Brain microvascular endothelial cell (primary cell): ENCODE measurements around the gene DERL3.
"Not testable (repeated sequence)": the region's sequence is repeated elsewhere in the genome, so short reads cannot be mapped to it uniquely, and the experiment has no call there.

Source experiments
- DNase-seq: peaks from one replicate; pipeline ENCODE4 v3.0.0-alpha.2; 2020
- H3K27ac ChIP-seq: fragments of 250-450 bp; sonication (Bioruptor Pico); 2 replicates; pipeline ENCODE4 v1.5.1; 2020; ENCODE audit warnings: mild to moderate bottlenecking, moderate library complexity
- H3K27me3 ChIP-seq: fragments of 250-450 bp; sonication (Bioruptor Pico); replicated peaks from 2 replicates; pipeline ENCODE4 v1.5.1; 2020; ENCODE audit warnings: mild to moderate bottlenecking
- H3K36me3 ChIP-seq: fragments of 250-450 bp; sonication (Bioruptor Pico); replicated peaks from 2 replicates; pipeline ENCODE4 v1.5.1; 2020; ENCODE audit warnings: mild to moderate bottlenecking
- H3K4me3 ChIP-seq: 2 replicates; pipeline ENCODE4 v1.5.1; 2011; ENCODE audit warnings: low read depth, mild to moderate bottlenecking, control low read depth, low read length, moderate library complexity
- CTCF ChIP-seq: IDR thresholded peaks from 2 replicates; pipeline ENCODE4 v1.5.1; 2011; ENCODE audit warnings: low read depth, mild to moderate bottlenecking, moderate library complexity, low read length, control low read depth, inconsistent platforms; ENCODE audit errors: missing control alignments
- in situ Hi-C: cut with HindIII; loops from 2 replicates; pipeline ENCODE4 v1.10.0; 2017; ENCODE audit warnings: low sequenced_read_pairs, low pct_ligation_motif_present

The DERL3 gene

DNA sequence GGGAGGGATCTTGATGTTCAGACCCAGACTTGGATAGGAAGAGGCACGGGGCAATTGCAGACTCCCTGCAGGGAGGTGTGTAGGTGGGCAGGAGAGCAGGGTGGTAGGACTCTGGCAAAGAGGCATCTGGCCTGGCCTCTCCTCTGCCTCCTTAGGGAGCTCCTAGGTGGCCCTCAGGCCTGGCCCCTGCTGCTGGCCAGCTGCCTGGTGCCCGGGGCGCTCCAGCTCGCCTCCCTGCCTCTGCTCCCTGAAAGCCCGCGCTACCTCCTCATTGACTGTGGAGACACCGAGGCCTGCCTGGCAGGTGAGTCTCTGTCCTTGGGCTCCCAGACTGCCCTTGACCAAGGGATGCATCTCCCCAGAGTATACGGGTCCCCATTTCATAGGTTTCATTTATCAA is 38.8 kb upstream of the DERL3 start:
- Histone ChIP-seq H3K36me3 (no peaks in the 10 kb centered on the region), H3K4me3 (no peak overlapping the region), H3K27me3 (no peaks in the 10 kb centered on the region), H3K27ac (no peak overlapping the region)
- TF ChIP-seq CTCF = no peak
- in situ Hi-C loops = no loop called here
- DNase-seq = no peak

GRCh38 chr22:23875801-23876200 is 37.0 kb upstream of the DERL3 start:
- H3K27ac ChIP-seq = no peak overlapping the region
- H3K4me3 ChIP-seq = no peak overlapping the region
- DNase-seq = no peak
- in situ Hi-C loops = no loop called here
- no peaks in the 10 kb centered on the region for H3K27me3 ChIP-seq
- TF ChIP-seq CTCF = no peak
- no peaks in the 10 kb centered on the region for H3K36me3 ChIP-seq

DNA sequence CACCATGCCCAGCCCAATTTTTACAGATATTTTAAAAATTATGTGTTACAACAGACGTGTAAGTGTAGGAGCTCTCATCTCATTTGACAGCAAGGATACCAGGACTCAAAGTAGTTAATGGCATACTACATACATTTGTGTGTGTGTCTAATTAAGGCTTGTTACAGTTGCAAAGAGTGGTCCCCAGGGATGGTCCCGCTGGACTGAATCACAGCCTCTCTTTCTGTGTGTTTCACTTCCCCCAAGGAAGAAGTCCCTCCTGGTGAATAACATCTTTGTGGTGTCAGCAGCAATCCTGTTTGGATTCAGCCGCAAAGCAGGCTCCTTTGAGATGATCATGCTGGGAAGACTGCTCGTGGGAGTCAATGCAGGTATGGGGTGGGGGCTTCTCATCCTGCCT is 36.1 kb upstream of the DERL3 start:
- Histone ChIP-seq H3K27ac (no peak overlapping the region), H3K36me3 (no peaks in the 10 kb centered on the region), H3K4me3 (no peak overlapping the region), H3K27me3 (no peaks in the 10 kb centered on the region)
- TF ChIP-seq CTCF = no peak
- DNase-seq = no peak
- in situ Hi-C loops = no loop called here

DNA sequence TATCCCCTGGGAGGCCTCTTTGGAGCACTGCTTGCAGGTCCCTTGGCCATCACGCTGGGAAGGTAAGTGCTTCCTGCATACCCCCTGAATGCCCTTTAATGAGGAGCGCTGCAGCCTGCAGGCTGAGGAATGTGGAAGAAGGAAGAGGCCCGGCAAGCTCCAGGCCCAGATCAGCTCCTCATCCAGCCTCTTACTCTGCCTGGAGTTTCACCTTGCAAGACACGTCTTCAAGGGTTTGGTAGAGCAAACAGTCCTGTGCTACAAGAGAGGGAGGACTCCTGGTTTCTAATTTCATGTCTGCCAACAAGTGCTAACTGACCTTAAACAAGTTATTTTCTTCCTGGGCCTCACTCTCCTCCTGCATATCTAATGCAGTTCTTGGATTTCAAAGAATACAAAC is 29.8 kb upstream of the DERL3 start:
- Histone ChIP-seq H3K27me3 (no peaks in the 10 kb centered on the region), H3K27ac (no peak overlapping the region), H3K4me3 (no peak overlapping the region), H3K36me3 (no peaks in the 10 kb centered on the region)
- in situ Hi-C loops = no loop called here
- DNase-seq = no peak
- no peak for TF ChIP-seq CTCF

- DNase-seq, H3K4me3 ChIP-seq, H3K27ac ChIP-seq, in situ Hi-C loops, H3K36me3 ChIP-seq, H3K27me3 ChIP-seq: not testable (repeated sequence)
Observed at GRCh38 chr22:23864499-23865154, 25.8 kb upstream of the DERL3 start.

DNA sequence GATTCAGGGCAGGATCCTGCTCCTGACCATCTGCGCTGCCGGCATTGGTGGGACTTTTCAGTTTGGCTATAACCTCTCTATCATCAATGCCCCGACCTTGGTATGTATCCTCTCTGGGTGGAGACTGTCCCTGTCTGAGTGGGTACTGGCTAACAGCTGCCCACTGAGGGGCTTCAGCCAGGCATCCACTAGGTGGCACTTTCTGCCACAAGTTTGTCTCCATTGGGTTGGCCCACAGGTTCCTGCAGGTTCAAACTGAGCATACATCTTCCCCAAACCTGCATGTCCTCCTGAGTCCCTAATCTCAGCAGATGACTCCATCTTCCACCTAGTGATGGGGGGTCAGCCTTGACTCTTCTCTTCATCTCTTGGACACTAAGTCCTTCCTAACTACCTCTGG is 23.3 kb upstream of the DERL3 start:
- Histone ChIP-seq H3K27ac (no peak overlapping the region), H3K27me3 (no peaks in the 10 kb centered on the region), H3K4me3 (no peak overlapping the region), H3K36me3 (no peaks in the 10 kb centered on the region)
- DNase-seq = peak; percentile 34
- peak; percentile 87 for TF ChIP-seq CTCF
- in situ Hi-C loops = no loop called here

DNA sequence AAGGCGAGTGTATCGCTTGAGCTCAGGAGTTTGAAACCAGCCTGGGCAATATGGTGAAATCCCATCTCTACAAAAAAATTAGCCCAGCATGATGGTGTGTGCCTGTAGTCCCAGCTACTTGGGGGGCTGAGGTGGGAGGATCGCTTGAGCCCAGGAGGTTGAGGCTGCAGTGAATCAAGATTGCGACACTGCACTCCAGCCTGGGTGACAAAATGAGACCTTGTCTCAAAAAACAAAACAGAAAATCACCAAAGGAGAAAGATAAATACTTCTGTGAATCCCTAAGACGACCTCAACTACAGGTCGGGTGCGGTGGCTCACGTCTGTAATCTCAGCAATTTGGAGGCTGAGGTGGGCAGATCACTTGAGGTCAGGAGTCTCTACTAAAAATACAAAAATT is 21.4 kb upstream of the DERL3 start:
- in situ Hi-C loops, DNase-seq: not testable (repeated sequence)

More for the DNA sequence above, 21.4 kb upstream of the DERL3 start:
- H3K4me3 ChIP-seq, H3K36me3 ChIP-seq, H3K27ac ChIP-seq, H3K27me3 ChIP-seq: not testable (repeated sequence)
